ENCODE results near the gene KRTAP22-1.

- TF ChIP-seq, protein P1, sequence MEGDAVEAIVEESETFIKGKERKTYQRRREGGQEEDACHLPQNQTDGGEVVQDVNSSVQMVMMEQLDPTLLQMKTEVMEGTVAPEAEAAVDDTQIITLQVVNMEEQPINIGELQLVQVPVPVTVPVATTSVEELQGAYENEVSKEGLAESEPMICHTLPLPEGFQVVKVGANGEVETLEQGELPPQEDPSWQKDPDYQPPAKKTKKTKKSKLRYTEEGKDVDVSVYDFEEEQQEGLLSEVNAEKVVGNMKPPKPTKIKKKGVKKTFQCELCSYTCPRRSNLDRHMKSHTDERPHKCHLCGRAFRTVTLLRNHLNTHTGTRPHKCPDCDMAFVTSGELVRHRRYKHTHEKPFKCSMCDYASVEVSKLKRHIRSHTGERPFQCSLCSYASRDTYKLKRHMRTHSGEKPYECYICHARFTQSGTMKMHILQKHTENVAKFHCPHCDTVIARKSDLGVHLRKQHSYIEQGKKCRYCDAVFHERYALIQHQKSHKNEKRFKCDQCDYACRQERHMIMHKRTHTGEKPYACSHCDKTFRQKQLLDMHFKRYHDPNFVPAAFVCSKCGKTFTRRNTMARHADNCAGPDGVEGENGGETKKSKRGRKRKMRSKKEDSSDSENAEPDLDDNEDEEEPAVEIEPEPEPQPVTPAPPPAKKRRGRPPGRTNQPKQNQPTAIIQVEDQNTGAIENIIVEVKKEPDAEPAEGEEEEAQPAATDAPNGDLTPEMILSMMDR (IDR thresholded peaks at IDR 0.05): no peak
- no peak for TF ChIP-seq EZH2 (IDR thresholded peaks at IDR 0.05; ENCODE audit: borderline replicate concordance, insufficient read depth, low read depth, low read length, poor library complexity, severe bottlenecking)
These were observed 48.1 kb upstream of the KRTAP22-1 start for GRCh38 chr21:30552782-30553181.
